Astrocyte (in vitro differentiated cells and primary cell): ENCODE measurements around the gene PVALEF. TPM values are rescaled to one million over a fixed set of nuclear protein-coding genes. Genes with fewer than 3 reads are reported as not detected.

Experiments used
- DNase-seq: peaks from one replicate; pipeline ENCODE4 v3.0.0-alpha.2; 2010; ENCODE audit warnings: low read depth
- FAIRE-seq: peaks from 2 replicates; lab custom pipeline; 2011; peaks lifted over from hg19 to GRCh38; lab: Jason Lieb, UNC
- H2AFZ ChIP-seq: 2 replicates; pipeline ENCODE4 v1.6.0; 2012; ENCODE audit warnings: low read depth, low read length, inconsistent platforms
- H3K27ac ChIP-seq: 2 replicates; pipeline ENCODE4 v1.5.1; 2011; ENCODE audit warnings: low read depth, low read length, inconsistent platforms
- H3K27me3 ChIP-seq: 2 replicates; pipeline ENCODE4 v1.6.0; 2011; ENCODE audit warnings: low read length, inconsistent platforms; ENCODE audit not compliant: insufficient read depth
- H3K36me3 ChIP-seq: 2 replicates; pipeline ENCODE4 v1.5.1; 2011; ENCODE audit warnings: low read length, inconsistent platforms; ENCODE audit not compliant: insufficient read depth
- H3K4me1 ChIP-seq: 2 replicates; pipeline ENCODE4 v1.5.1; 2011; ENCODE audit warnings: low read length, inconsistent platforms; ENCODE audit not compliant: insufficient read depth
- H3K4me2 ChIP-seq: 2 replicates; pipeline ENCODE4 v1.6.0; 2012; ENCODE audit warnings: low read length, inconsistent platforms
- H3K4me3 ChIP-seq: 2 replicates; pipeline ENCODE4 v1.5.1; 2011; ENCODE audit warnings: low read depth, mild to moderate bottlenecking, low read length, inconsistent platforms; ENCODE audit not compliant: insufficient read depth
- H3K79me2 ChIP-seq: 2 replicates; pipeline ENCODE4 v1.6.0; 2012; ENCODE audit warnings: mild to moderate bottlenecking, low read length, inconsistent platforms; ENCODE audit not compliant: insufficient read depth
- H3K9ac ChIP-seq: 2 replicates; pipeline ENCODE4 v1.6.0; 2012; ENCODE audit warnings: mild to moderate bottlenecking, low read length, inconsistent platforms
- H3K9me3 ChIP-seq: 2 replicates; pipeline ENCODE4 v1.5.1; 2012; ENCODE audit warnings: low read depth, mild to moderate bottlenecking, low read length, inconsistent platforms; ENCODE audit not compliant: insufficient read depth
- H4K20me1 ChIP-seq: 2 replicates; pipeline ENCODE4 v1.6.0; 2012; ENCODE audit warnings: low read length, inconsistent platforms; ENCODE audit not compliant: insufficient read depth
- H3K27ac Mint-ChIP-seq: one replicate; pipeline ENCODE4 v1.8.0; 2021; ENCODE audit warnings: mild to moderate bottlenecking, mixed read lengths; ENCODE audit not compliant: unreplicated experiment
- H3K27me3 Mint-ChIP-seq: one replicate; pipeline ENCODE4 v1.8.0; 2021; ENCODE audit warnings: low read depth, mixed read lengths; ENCODE audit not compliant: unreplicated experiment
- H3K36me3 Mint-ChIP-seq: one replicate; pipeline ENCODE4 v1.8.0; 2021; ENCODE audit warnings: low read depth, mixed read lengths; ENCODE audit not compliant: unreplicated experiment
- H3K4me1 Mint-ChIP-seq: one replicate; pipeline ENCODE4 v1.8.0; 2021; ENCODE audit warnings: low read depth, mixed read lengths; ENCODE audit not compliant: unreplicated experiment
- H3K4me3 Mint-ChIP-seq: one replicate; pipeline ENCODE4 v1.8.0; 2021; ENCODE audit warnings: mild to moderate bottlenecking, moderate library complexity, mixed read lengths; ENCODE audit not compliant: unreplicated experiment
- H3K9me3 Mint-ChIP-seq: one replicate; pipeline ENCODE4 v1.8.0; 2021; ENCODE audit warnings: mild to moderate bottlenecking, mixed read lengths; ENCODE audit not compliant: unreplicated experiment
- EZH2 ChIP-seq: IDR thresholded peaks from 2 replicates; pipeline ENCODE4 v1.6.1; 2012; ENCODE audit warnings: mild to moderate bottlenecking, low read length, inconsistent platforms; ENCODE audit not compliant: insufficient read depth
- total RNA-seq: library from RNA; stranded (reverse); gene quantifications from 2 replicates; pipeline ENCODE4 v1.2.1, GENCODE V29; 2021
- TF ChIP-seq, protein P1 (sequence below): IDR thresholded peaks from 2 replicates; pipeline ENCODE4 v1.5.1; 2011; ENCODE audit warnings: low read depth, mild to moderate bottlenecking, inconsistent platforms, low read length, moderate library complexity; ENCODE audit not compliant: insufficient read depth

The PVALEF gene
- total RNA-seq, 1 donor from 2014 or later = not detected

GRCh38 chr17:81116704-81117103 lies 48.6 kb upstream of the PVALEF start:
- Mint-ChIP-seq H3K36me3 (no peaks in the 10 kb centered on the region), H3K4me3 (no peak overlapping the region), H3K27ac (no peak overlapping the region), H3K27me3 (no peaks in the 10 kb centered on the region), H3K9me3 (no peaks in the 10 kb centered on the region), H3K4me1 (peaks cover 2% of the 10 kb centered on the region)
- H3K4me1 ChIP-seq = peaks cover 8% of the 10 kb centered on the region
- H3K9me3 ChIP-seq = no peaks in the 10 kb centered on the region
- no peaks in the 10 kb centered on the region for H3K36me3 ChIP-seq
- H4K20me1 ChIP-seq = no peaks in the 10 kb centered on the region
- no peak overlapping the region for H3K27ac ChIP-seq
- no peak overlapping the region for H3K9ac ChIP-seq
- no peaks in the 10 kb centered on the region for H3K79me2 ChIP-seq
- H3K4me3 ChIP-seq = no peak overlapping the region
- no peaks in the 10 kb centered on the region for H3K27me3 ChIP-seq
- H3K4me2 ChIP-seq = no peak overlapping the region
- DNase-seq (no peak), FAIRE-seq (no peak)
- no peak overlapping the region for H2AFZ ChIP-seq
- TF ChIP-seq, protein P1, sequence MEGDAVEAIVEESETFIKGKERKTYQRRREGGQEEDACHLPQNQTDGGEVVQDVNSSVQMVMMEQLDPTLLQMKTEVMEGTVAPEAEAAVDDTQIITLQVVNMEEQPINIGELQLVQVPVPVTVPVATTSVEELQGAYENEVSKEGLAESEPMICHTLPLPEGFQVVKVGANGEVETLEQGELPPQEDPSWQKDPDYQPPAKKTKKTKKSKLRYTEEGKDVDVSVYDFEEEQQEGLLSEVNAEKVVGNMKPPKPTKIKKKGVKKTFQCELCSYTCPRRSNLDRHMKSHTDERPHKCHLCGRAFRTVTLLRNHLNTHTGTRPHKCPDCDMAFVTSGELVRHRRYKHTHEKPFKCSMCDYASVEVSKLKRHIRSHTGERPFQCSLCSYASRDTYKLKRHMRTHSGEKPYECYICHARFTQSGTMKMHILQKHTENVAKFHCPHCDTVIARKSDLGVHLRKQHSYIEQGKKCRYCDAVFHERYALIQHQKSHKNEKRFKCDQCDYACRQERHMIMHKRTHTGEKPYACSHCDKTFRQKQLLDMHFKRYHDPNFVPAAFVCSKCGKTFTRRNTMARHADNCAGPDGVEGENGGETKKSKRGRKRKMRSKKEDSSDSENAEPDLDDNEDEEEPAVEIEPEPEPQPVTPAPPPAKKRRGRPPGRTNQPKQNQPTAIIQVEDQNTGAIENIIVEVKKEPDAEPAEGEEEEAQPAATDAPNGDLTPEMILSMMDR = no peak
- TF ChIP-seq EZH2 = no peak

GRCh38 chr17:81117672-81118198 lies 47.6 kb upstream of the PVALEF start:
- no peaks in the 10 kb centered on the region for H3K27me3 Mint-ChIP-seq
- no peak overlapping the region for H2AFZ ChIP-seq

More at GRCh38 chr17:81117672-81118198, 47.6 kb upstream of the PVALEF start:
- Histone ChIP-seq H4K20me1 (no peaks in the 10 kb centered on the region), H3K27ac (no peak overlapping the region), H3K4me3 (no peak overlapping the region), H3K4me1 (peaks cover 8% of the 10 kb centered on the region), H3K9ac (no peak overlapping the region), H3K27me3 (peaks cover 1% of the 10 kb centered on the region), H3K4me2 (no peak overlapping the region), H3K9me3 (no peaks in the 10 kb centered on the region), H3K36me3 (no peaks in the 10 kb centered on the region), H3K79me2 (no peaks in the 10 kb centered on the region)
- Mint-ChIP-seq H3K4me3 (no peak overlapping the region), H3K9me3 (no peaks in the 10 kb centered on the region), H3K36me3 (no peaks in the 10 kb centered on the region), H3K4me1 (peaks cover 2% of the 10 kb centered on the region), H3K27ac (no peak overlapping the region)
- no peak for DNase-seq
- FAIRE-seq = no peak
- TF ChIP-seq EZH2 = no peak
- TF ChIP-seq, protein P1 = no peak
